DOHH2 (cell line): ENCODE data around the gene RNF19B.

Source experiments
- EZH2phosphoT487 ChIP-seq: fragments of 200-600 bp; sonication (generic); IDR thresholded peaks from 2 replicates; pipeline ENCODE4 v1.6.1; 2017; ENCODE audit warnings: borderline replicate concordance, mild to moderate bottlenecking, antibody characterized with exemption, low read length, moderate library complexity, mixed read lengths
- TF ChIP-seq, protein P1 (sequence below): fragments of 200-600 bp; sonication (generic); IDR thresholded peaks from one replicate; pipeline ENCODE4 v1.5.1; 2014; ENCODE audit warnings: antibody characterized with exemption, mild to moderate bottlenecking, low read depth, low read length; ENCODE audit not compliant: poor library complexity, severe bottlenecking

- TF ChIP-seq, protein P1, sequence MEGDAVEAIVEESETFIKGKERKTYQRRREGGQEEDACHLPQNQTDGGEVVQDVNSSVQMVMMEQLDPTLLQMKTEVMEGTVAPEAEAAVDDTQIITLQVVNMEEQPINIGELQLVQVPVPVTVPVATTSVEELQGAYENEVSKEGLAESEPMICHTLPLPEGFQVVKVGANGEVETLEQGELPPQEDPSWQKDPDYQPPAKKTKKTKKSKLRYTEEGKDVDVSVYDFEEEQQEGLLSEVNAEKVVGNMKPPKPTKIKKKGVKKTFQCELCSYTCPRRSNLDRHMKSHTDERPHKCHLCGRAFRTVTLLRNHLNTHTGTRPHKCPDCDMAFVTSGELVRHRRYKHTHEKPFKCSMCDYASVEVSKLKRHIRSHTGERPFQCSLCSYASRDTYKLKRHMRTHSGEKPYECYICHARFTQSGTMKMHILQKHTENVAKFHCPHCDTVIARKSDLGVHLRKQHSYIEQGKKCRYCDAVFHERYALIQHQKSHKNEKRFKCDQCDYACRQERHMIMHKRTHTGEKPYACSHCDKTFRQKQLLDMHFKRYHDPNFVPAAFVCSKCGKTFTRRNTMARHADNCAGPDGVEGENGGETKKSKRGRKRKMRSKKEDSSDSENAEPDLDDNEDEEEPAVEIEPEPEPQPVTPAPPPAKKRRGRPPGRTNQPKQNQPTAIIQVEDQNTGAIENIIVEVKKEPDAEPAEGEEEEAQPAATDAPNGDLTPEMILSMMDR: no peak
- no peak for TF ChIP-seq EZH2phosphoT487
Observed at GRCh38 chr1:32920833-32921232, 43.8 kb downstream of the RNF19B start.
